SK-N-SH (cell line): ENCODE data around the gene AFF3. TPM values are rescaled to one million over a fixed set of nuclear protein-coding genes. Genes with fewer than 3 reads are reported as not detected.

Experiments
- CTCF ChIA-PET: fragments of 300-600, 350-600 bp; formaldehyde crosslinking; extraction: SDS; loops from one replicate; lab custom pipeline; 2021; lab: Yijun Ruan, JAX
- POLR2A ChIA-PET: fragments of 350-600 bp; sonication (Branson Sonifier 250); formaldehyde crosslinking; extraction: SDS; loops from one replicate; lab custom pipeline; 2020; ENCODE audit warnings: antibody characterized with exemption, inconsistent platforms; lab: Yijun Ruan, JAX
- DNase-seq: peaks from one replicate; pipeline ENCODE4 v3.0.0; 2012
- H2AFZ ChIP-seq: fragments of 200-600 bp; sonication (generic); 2 replicates; pipeline ENCODE4 v1.8.1; 2016; ENCODE audit warnings: antibody characterized with exemption, mild to moderate bottlenecking, low read depth
- H3F3A ChIP-seq: fragments of 200-600 bp; sonication (generic); replicated peaks from 2 replicates; pipeline ENCODE3; 2016; ENCODE audit warnings: antibody characterized with exemption, mild to moderate bottlenecking; ENCODE audit not compliant: insufficient read depth
- H3K27ac ChIP-seq, 2 experiments: fragments of 200-500 bp in 1 of 2; fragments of 200-600 bp in 1 of 2; sonication (Bioruptor generic) in 1 of 2; sonication (generic), shearing (Covaris generic) in 1 of 2; 2 replicates each; pipeline versions ENCODE4 v1.5.1 to v1.6.1; 2014 to 2016; ENCODE audit warnings: low read depth in 2 of 2, inconsistent platforms in 1 of 2, low read length in 1 of 2, mild to moderate bottlenecking in 1 of 2, mixed read lengths in 1 of 2
- H3K27me3 ChIP-seq: fragments of 200-600 bp; sonication (generic), shearing (Covaris generic); 2 replicates; pipeline ENCODE4 v1.6.1; 2016; ENCODE audit warnings: mixed run types; ENCODE audit not compliant: insufficient read depth
- H3K36me3 ChIP-seq, 2 experiments: fragments of 200-500 bp in 1 of 2; fragments of 200-600 bp in 1 of 2; sonication (Bioruptor generic) in 1 of 2; sonication (generic) in 1 of 2; replicated peaks in 1 of 2; 2 replicates each; pipeline versions ENCODE3 to v1.5.1; 2014 to 2016; ENCODE audit warnings: low read length in 1 of 2, mild to moderate bottlenecking in 1 of 2; ENCODE audit not compliant: insufficient read depth in 2 of 2, control insufficient read depth in 1 of 2
- H3K4me1 ChIP-seq, 2 experiments: fragments of 200-500 bp in 1 of 2; fragments of 200-600 bp in 1 of 2; sonication (Bioruptor generic) in 1 of 2; sonication (generic), shearing (Covaris generic) in 1 of 2; 2 replicates each; pipeline versions ENCODE4 v1.5.1 to v1.6.1; 2014 to 2016; ENCODE audit warnings: low read depth in 1 of 2, low read length in 1 of 2, mixed run types in 1 of 2; ENCODE audit not compliant: insufficient read depth in 2 of 2, control insufficient read depth in 1 of 2
- H3K4me2 ChIP-seq: fragments of 200-600 bp; sonication (generic), shearing (Covaris generic); 2 replicates; pipeline ENCODE4 v1.6.1; 2017; ENCODE audit warnings: mixed run types
- H3K4me3 ChIP-seq, 2 experiments: fragments of 200-500 bp in 1 of 2; fragments of 200-600 bp in 1 of 2; sonication (Bioruptor generic) in 1 of 2; sonication (generic), shearing (Covaris generic) in 1 of 2; 2 replicates each; pipeline versions ENCODE4 v1.5.1 to v1.8.1; 2014 to 2016; ENCODE audit warnings: low read depth in 2 of 2, inconsistent platforms in 1 of 2, low read length in 1 of 2, mild to moderate bottlenecking in 1 of 2, mixed read lengths in 1 of 2, moderate library complexity in 1 of 2
- H3K79me2 ChIP-seq: fragments of 200-600 bp; sonication (generic); 2 replicates; pipeline ENCODE4 v1.8.1; 2017; ENCODE audit warnings: mild to moderate bottlenecking; ENCODE audit not compliant: insufficient read depth
- H3K9ac ChIP-seq: fragments of 200-600 bp; sonication (generic); 2 replicates; pipeline ENCODE4 v1.6.1; 2017; ENCODE audit warnings: mixed run types
- H3K9me2 ChIP-seq: fragments of 200-600 bp; sonication (generic); 2 replicates; pipeline ENCODE4 v1.6.1; 2017; ENCODE audit warnings: mixed run types
- H3K9me3 ChIP-seq: fragments of 200-600 bp; sonication (generic); 2 replicates; pipeline ENCODE4 v1.6.1; 2017; ENCODE audit warnings: mixed run types, mild to moderate bottlenecking, moderate library complexity
- H4K20me1 ChIP-seq: fragments of 200-600 bp; sonication (generic); 2 replicates; pipeline ENCODE4 v1.6.1; 2017; ENCODE audit warnings: mild to moderate bottlenecking, mixed run types; ENCODE audit not compliant: insufficient read depth
- CTCF ChIP-seq: fragments of 200-600 bp; sonication (generic); IDR thresholded peaks from 2 replicates; pipeline ENCODE4 v1.6.1; 2017; ENCODE audit warnings: antibody characterized with exemption, mild to moderate bottlenecking, moderate library complexity
- EP300 ChIP-seq, 2 experiments: IDR thresholded peaks; 2 replicates each; pipeline versions ENCODE4 v1.4.0 to v1.6.1; 2012; ENCODE audit warnings: borderline replicate concordance in 1 of 2, low read depth in 1 of 2, low read length in 1 of 2
- EZH2phosphoT487 ChIP-seq: fragments of 200-600 bp; sonication (generic); IDR thresholded peaks from 2 replicates; pipeline ENCODE4 v1.6.1; 2017; ENCODE audit warnings: low read depth, mixed run types, mild to moderate bottlenecking, antibody characterized with exemption, moderate library complexity, borderline replicate concordance
- FOSL2 ChIP-seq: IDR thresholded peaks from 2 replicates; pipeline ENCODE4 v1.4.0; 2012; ENCODE audit warnings: low read depth, mild to moderate bottlenecking, moderate library complexity, borderline replicate concordance
- FOXM1 ChIP-seq: IDR thresholded peaks from 2 replicates; pipeline ENCODE4 v1.4.0; 2012; ENCODE audit warnings: low read depth, mild to moderate bottlenecking
- GATA2 ChIP-seq: sonication (generic); formaldehyde crosslinking; IDR thresholded peaks from 2 replicates; pipeline ENCODE4 v1.5.0; 2020; ENCODE audit warnings: mild to moderate bottlenecking, missing genetic modification reagents
- MXI1 ChIP-seq: IDR thresholded peaks from 2 replicates; pipeline ENCODE4 v1.6.1; 2012; ENCODE audit warnings: mild to moderate bottlenecking, low read depth, low read length, improper control_type of control experiment
- NFIC ChIP-seq: IDR thresholded peaks from 2 replicates; pipeline ENCODE4 v1.4.0; 2012; ENCODE audit warnings: borderline replicate concordance
- POLR2AphosphoS5 ChIP-seq: IDR thresholded peaks from 2 replicates; pipeline ENCODE4 v1.6.1; 2012; ENCODE audit warnings: low read depth, low read length
- RAD21 ChIP-seq: IDR thresholded peaks from 2 replicates; pipeline ENCODE4 v1.6.1; 2012; ENCODE audit warnings: mild to moderate bottlenecking, low read length
- RXRA ChIP-seq: IDR thresholded peaks from 2 replicates; pipeline ENCODE4 v1.4.0; 2012; ENCODE audit warnings: low read depth, mild to moderate bottlenecking, borderline replicate concordance
- SIN3A ChIP-seq: IDR thresholded peaks from 2 replicates; pipeline ENCODE4 v1.6.1; 2012; ENCODE audit warnings: low read depth, mild to moderate bottlenecking, low read length, moderate library complexity, borderline replicate concordance
- USF2 ChIP-seq: fragments of 150-350 bp; IDR thresholded peaks from 2 replicates; pipeline ENCODE4 v1.6.1; 2017; ENCODE audit warnings: antibody characterized with exemption, low read length, low read depth, borderline replicate concordance
- YY1 ChIP-seq: IDR thresholded peaks from 2 replicates; pipeline ENCODE4 v1.4.0; 2012; ENCODE audit warnings: low read depth, mild to moderate bottlenecking
- WGBS: methylation state at CpG from one replicate; pipeline ENCODE4 v1.1.6; 2017; ENCODE audit warnings: low lambda C conversion rate; 5-methylcytosine and 5-hydroxymethylcytosine counted together
- polyA plus RNA-seq, 3 experiments: library from polyadenylated mRNA; depleted of rRNA; stranded (reverse); fragments of >200 nt; gene quantifications; 2 replicates each; pipeline ENCODE4 v1.2.3, GENCODE V29; 2012
- TF ChIP-seq, protein P1 (sequence below): IDR thresholded peaks from 2 replicates; pipeline ENCODE4; 2012
- TF ChIP-seq, protein P2 (sequence below): IDR thresholded peaks from 2 replicates; pipeline ENCODE4 v1.4.0; 2012; ENCODE audit warnings: low read depth, borderline replicate concordance
- TF ChIP-seq, protein P3 (sequence below): IDR thresholded peaks from 2 replicates; pipeline ENCODE4 v1.4.0; 2012; ENCODE audit warnings: low read depth
- TF ChIP-seq, protein P4 (sequence below): IDR thresholded peaks from 2 replicates; pipeline ENCODE4 v1.4.0; 2012; ENCODE audit warnings: low read depth, borderline replicate concordance

The AFF3 gene
- polyA plus RNA-seq, 1 of the 3 experiments (the other 2 are of a cell fraction): 0.36 TPM

DNA sequence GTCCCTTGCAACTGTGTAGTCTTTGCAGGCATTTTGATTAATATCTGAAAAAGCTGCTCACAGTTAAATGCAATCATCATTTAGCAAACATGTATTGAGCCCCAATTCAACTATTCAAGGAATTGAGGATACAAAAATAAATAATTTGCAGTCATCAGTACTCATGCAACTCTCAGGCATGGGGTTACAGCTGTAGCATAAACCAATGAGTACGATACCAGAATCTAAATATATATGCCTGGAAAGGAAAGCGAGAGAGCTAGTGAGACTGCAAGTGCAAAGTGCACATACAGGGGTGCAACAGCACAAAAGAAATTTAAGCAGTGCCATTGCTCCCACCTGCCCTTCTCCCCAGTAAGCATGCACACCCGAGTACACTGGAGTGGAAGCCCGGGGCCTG is 216.4 kb downstream of the AFF3 start:
- H3K9me2 ChIP-seq: no peaks in the 10 kb centered on the region
- no peaks in the 10 kb centered on the region for H3K4me1 ChIP-seq
- H4K20me1 ChIP-seq: no peaks in the 10 kb centered on the region
- no peak for DNase-seq
- no peaks in the 10 kb centered on the region for H3K9me3 ChIP-seq
- no peak for TF ChIP-seq YY1
- no peak for TF ChIP-seq NFIC
- no peak for TF ChIP-seq EP300 (IDR thresholded peaks at IDR 0.05; ENCODE audit: borderline replicate concordance in 1 of 2, low read depth in 1 of 2, low read length in 1 of 2)
- no peak for TF ChIP-seq RAD21
- no peak for TF ChIP-seq RXRA
- no peak for TF ChIP-seq SIN3A
- TF ChIP-seq GATA2 (CRISPR knock-in tag): no peak
- H3K79me2 ChIP-seq: no peaks in the 10 kb centered on the region
- no peak overlapping the region for H3K9ac ChIP-seq
- no peak overlapping the region for H3K27ac ChIP-seq
- 80% methylated on average over 4 of the region's 4 CpGs for WGBS
- H3K36me3 ChIP-seq: no peaks in the 10 kb centered on the region
- H3K27me3 ChIP-seq: no peaks in the 10 kb centered on the region
- no peaks in the 10 kb centered on the region for H3F3A ChIP-seq
- ChIA-PET CTCF (interaction anchor here (1.2 kb wide), 1 partner anchor 182 kb away, joined by 3 read pairs; no protein-coding TSS in a partner anchor), POLR2A (no interaction called here)
- H2AFZ ChIP-seq: no peak overlapping the region
- no peak overlapping the region for H3K4me2 ChIP-seq
- H3K4me3 ChIP-seq: no peak overlapping the region

- ChIA-PET CTCF (interaction anchor here (0.8 to 1.0 kb wide), 2 partner anchors 12 to 130 kb away, joined by 3 read pairs; no protein-coding TSS in a partner anchor), POLR2A (no interaction called here)
- no peaks in the 10 kb centered on the region for H3F3A ChIP-seq
- 46% methylated on average over 6 of the region's 6 CpGs for WGBS
- H3K4me2 ChIP-seq: no peak overlapping the region
- no peak overlapping the region for H2AFZ ChIP-seq
- H3K27ac ChIP-seq: no peak overlapping the region
- no peaks in the 10 kb centered on the region for H3K27me3 ChIP-seq
- H3K36me3 ChIP-seq: no peaks in the 10 kb centered on the region
- H3K9me2 ChIP-seq: no peaks in the 10 kb centered on the region
- TF ChIP-seq EZH2phosphoT487 (no peak), FOSL2 (no peak), MXI1 (no peak), CTCF (no peak), USF2 (no peak), POLR2AphosphoS5 (no peak), FOXM1 (no peak), GATA2 (CRISPR knock-in tag) (no peak)
- TF ChIP-seq, protein P1, sequence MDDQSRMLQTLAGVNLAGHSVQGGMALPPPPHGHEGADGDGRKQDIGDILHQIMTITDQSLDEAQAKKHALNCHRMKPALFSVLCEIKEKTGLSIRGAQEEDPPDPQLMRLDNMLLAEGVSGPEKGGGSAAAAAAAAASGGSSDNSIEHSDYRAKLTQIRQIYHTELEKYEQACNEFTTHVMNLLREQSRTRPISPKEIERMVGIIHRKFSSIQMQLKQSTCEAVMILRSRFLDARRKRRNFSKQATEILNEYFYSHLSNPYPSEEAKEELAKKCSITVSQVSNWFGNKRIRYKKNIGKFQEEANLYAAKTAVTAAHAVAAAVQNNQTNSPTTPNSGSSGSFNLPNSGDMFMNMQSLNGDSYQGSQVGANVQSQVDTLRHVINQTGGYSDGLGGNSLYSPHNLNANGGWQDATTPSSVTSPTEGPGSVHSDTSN: no peak
- TF ChIP-seq, protein P2, sequence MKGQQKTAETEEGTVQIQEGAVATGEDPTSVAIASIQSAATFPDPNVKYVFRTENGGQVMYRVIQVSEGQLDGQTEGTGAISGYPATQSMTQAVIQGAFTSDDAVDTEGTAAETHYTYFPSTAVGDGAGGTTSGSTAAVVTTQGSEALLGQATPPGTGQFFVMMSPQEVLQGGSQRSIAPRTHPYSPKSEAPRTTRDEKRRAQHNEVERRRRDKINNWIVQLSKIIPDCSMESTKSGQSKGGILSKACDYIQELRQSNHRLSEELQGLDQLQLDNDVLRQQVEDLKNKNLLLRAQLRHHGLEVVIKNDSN: no peak
- TF ChIP-seq, protein P3, sequence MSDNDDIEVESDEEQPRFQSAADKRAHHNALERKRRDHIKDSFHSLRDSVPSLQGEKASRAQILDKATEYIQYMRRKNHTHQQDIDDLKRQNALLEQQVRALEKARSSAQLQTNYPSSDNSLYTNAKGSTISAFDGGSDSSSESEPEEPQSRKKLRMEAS: no peak
- TF ChIP-seq, protein P4, sequence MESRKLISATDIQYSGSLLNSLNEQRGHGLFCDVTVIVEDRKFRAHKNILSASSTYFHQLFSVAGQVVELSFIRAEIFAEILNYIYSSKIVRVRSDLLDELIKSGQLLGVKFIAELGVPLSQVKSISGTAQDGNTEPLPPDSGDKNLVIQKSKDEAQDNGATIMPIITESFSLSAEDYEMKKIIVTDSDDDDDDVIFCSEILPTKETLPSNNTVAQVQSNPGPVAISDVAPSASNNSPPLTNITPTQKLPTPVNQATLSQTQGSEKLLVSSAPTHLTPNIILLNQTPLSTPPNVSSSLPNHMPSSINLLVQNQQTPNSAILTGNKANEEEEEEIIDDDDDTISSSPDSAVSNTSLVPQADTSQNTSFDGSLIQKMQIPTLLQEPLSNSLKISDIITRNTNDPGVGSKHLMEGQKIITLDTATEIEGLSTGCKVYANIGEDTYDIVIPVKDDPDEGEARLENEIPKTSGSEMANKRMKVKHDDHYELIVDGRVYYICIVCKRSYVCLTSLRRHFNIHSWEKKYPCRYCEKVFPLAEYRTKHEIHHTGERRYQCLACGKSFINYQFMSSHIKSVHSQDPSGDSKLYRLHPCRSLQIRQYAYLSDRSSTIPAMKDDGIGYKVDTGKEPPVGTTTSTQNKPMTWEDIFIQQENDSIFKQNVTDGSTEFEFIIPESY: no peak
- no peak overlapping the region for H3K4me3 ChIP-seq
- no peaks in the 10 kb centered on the region for H3K9me3 ChIP-seq
- no peaks in the 10 kb centered on the region for H4K20me1 ChIP-seq
- DNase-seq: no peak
- no peak overlapping the region for H3K9ac ChIP-seq
- H3K4me1 ChIP-seq: no peaks in the 10 kb centered on the region
- no peaks in the 10 kb centered on the region for H3K79me2 ChIP-seq
Measured at GRCh38 chr2:99922664-99923063, 219.7 kb downstream of the AFF3 start.
